Small intestine (tissue), 7 donors: ENCODE results near the gene TRAPPC5. TPM values are rescaled to one million over a fixed set of nuclear protein-coding genes. Genes with fewer than 3 reads are reported as not detected.

Experiments used
- DNase-seq, 2 donors: peaks; one replicate each; pipeline versions ENCODE4 v3.0.0 to v3.0.0-alpha.2; 2013
- FAIRE-seq: peaks from 2 replicates; lab custom pipeline; 2012; peaks lifted over from hg19 to GRCh38; lab: Jason Lieb, UNC
- H3K27ac ChIP-seq, 3 donors: one replicate each; pipeline ENCODE4 v1.5.1; 2013; ENCODE audit warnings: low read length in 2 of 3, mild to moderate bottlenecking in 2 of 3, control low read depth in 1 of 3, inconsistent platforms in 1 of 3, low read depth in 1 of 3, moderate library complexity in 1 of 3
- H3K27me3 ChIP-seq, 3 donors: one replicate each; pipeline ENCODE4 v1.6.1; 2013; ENCODE audit warnings: low read length in 3 of 3, inconsistent platforms in 1 of 3; ENCODE audit not compliant: control insufficient read depth in 3 of 3, insufficient read depth in 3 of 3
- H3K36me3 ChIP-seq, 3 donors: one replicate each; pipeline ENCODE4 v1.6.1; 2013; ENCODE audit warnings: low read length in 3 of 3, inconsistent platforms in 1 of 3, low read depth in 1 of 3, mild to moderate bottlenecking in 1 of 3, moderate library complexity in 1 of 3; ENCODE audit not compliant: control insufficient read depth in 3 of 3, insufficient read depth in 2 of 3
- H3K4me1 ChIP-seq, 3 donors: one replicate each; pipeline ENCODE4 v1.6.1; 2013; ENCODE audit warnings: low read length in 2 of 3, inconsistent platforms in 1 of 3, low read depth in 1 of 3, mild to moderate bottlenecking in 1 of 3, moderate library complexity in 1 of 3; ENCODE audit not compliant: control insufficient read depth in 3 of 3, insufficient read depth in 2 of 3
- H3K4me3 ChIP-seq, 3 donors: one replicate each; pipeline ENCODE4 v1.5.1; 2013; ENCODE audit warnings: low read length in 3 of 3, control low read depth in 1 of 3, inconsistent platforms in 1 of 3, low read depth in 1 of 3, mild to moderate bottlenecking in 1 of 3, moderate library complexity in 1 of 3
- H3K9me3 ChIP-seq, 2 donors: one replicate each; pipeline ENCODE4 v1.6.1; 2013; ENCODE audit warnings: low read depth in 1 of 2, low read length in 1 of 2; ENCODE audit not compliant: control insufficient read depth in 2 of 2, insufficient read depth in 1 of 2
- WGBS, 3 donors: extraction: QIAGEN DNeasy Blood & Tissue Kit; methylation state at CpG; one replicate each; pipeline ENCODE4 v1.1.7; 2013; 5-methylcytosine and 5-hydroxymethylcytosine counted together
- polyA plus RNA-seq, 4 donors: library from polyadenylated mRNA; stranded (reverse) in 3 of 4; unstranded in 1 of 4; fragments of 200-250 nt in 3 of 4; fragments of 120-200 nt in 1 of 4; gene quantifications; one replicate each; pipeline versions ENCODE4 v1.2.1 to v1.2.3, GENCODE V29; 2013
- donor health status: healthy with polysubstance abuse.
- donor health status: control.
- donor health status: control.
- donor health status: Bipolar disorder and iron deficiency.
- donor health status: healthy.

Gene TRAPPC5
- polyA plus RNA-seq, 4 donors, result 47.9 to 166 (median 95.4) TPM

DNA sequence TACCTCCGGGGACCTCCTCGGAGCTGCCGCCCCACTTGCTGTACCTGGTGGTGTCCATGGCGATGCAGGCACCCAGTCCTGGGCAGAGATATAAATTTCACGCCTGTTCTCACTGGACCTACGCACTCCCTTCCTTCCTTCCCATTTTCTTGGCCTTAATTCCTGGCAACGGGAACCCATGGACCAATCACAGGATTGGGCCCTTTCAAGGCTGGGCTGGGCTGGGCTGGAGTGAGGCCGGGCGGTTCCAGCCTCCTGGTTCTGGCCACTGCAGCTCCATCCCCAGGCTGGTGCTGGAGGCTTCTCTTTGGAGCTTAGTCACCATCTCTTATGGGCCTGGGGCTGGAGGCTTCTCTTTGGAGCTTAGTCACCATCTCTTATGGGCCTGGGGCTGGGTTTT, 51.4 kb downstream of the TRAPPC5 start, which contains the start of gene CLEC4G:
Gene CLEC4G, minus strand, starts transcription at position 66 of the 400 bp plus-strand sequence. Its CDS starts 8 bp downstream, at position 58.
- no peak within 1 kb of the TSS for H3K4me3 ChIP-seq
- 39 to 56% (median 45%) methylated on average over 9 of the region's 9 CpGs for WGBS, 3 donors
- no peak within 1 kb of the TSS for H3K27ac ChIP-seq
- peaks cover 0 to 3% (median 0%) of the 10 kb centered on the region in 3 donors for H3K4me1 ChIP-seq
- no peaks in the 10 kb centered on the region for H3K9me3 ChIP-seq
- DNase-seq (no peak), FAIRE-seq (no peak)
- no peaks in the 10 kb centered on the region for H3K36me3 ChIP-seq
- H3K27me3 ChIP-seq, result peaks cover 2 to 39% (median 30%) of the 10 kb centered on the region in 3 donors

- no peak for FAIRE-seq
- Histone ChIP-seq H3K4me3 (no peak overlapping the region), H3K4me1 (peaks cover 0 to 3% (median 0%) of the 10 kb centered on the region in 3 donors), H3K9me3 (no peaks in the 10 kb centered on the region), H3K27me3 (peaks cover 2 to 38% (median 26%) of the 10 kb centered on the region in 3 donors), H3K36me3 (no peaks in the 10 kb centered on the region), H3K27ac (no peak overlapping the region)
- no peak for DNase-seq
- 74 to 83% (median 82%) methylated on average over 6 of the region's 6 CpGs for WGBS, 3 donors
These were observed 52.7 kb downstream of the TRAPPC5 start for GRCh38 chr19:7733376-7733775.

GRCh38 chr19:7734220-7735203, 53.9 kb downstream of the TRAPPC5 start:
- DNase-seq, result no peak

GRCh38 chr19:7736148-7736547, 55.5 kb downstream of the TRAPPC5 start:
- H3K9me3 ChIP-seq, result no peaks in the 10 kb centered on the region
- no peak for DNase-seq
- 13 to 69% (median 50%) methylated on average over 1 of the region's 1 CpG for WGBS, 3 donors
- no peak overlapping the region for H3K4me3 ChIP-seq
- no peak for FAIRE-seq
- H3K36me3 ChIP-seq, result no peaks in the 10 kb centered on the region
- H3K27me3 ChIP-seq, result peaks cover 0 to 14% (median 10%) of the 10 kb centered on the region in 3 donors
- H3K27ac ChIP-seq, result no peak overlapping the region
- H3K4me1 ChIP-seq, result no peaks in the 10 kb centered on the region

More at GRCh38 chr19:7734220-7735203, 53.9 kb downstream of the TRAPPC5 start:
- no peak overlapping the region for H3K4me3 ChIP-seq
- H3K4me1 ChIP-seq, result peaks cover 0 to 3% (median 0%) of the 10 kb centered on the region in 3 donors
- no peaks in the 10 kb centered on the region for H3K36me3 ChIP-seq
- FAIRE-seq, result no peak
- H3K27ac ChIP-seq, result no peak overlapping the region
- no peaks in the 10 kb centered on the region for H3K9me3 ChIP-seq
- WGBS, 3 donors, result 41 to 57% (median 49%) methylated on average over 12 of the region's 12 CpGs
- peaks cover 2 to 27% (median 21%) of the 10 kb centered on the region in 3 donors for H3K27me3 ChIP-seq

GRCh38 chr19:7737215-7737614, 56.6 kb downstream of the TRAPPC5 start:
- no peak for FAIRE-seq

More at GRCh38 chr19:7737215-7737614, 56.6 kb downstream of the TRAPPC5 start:
- Histone ChIP-seq H3K4me3 (no peak overlapping the region), H3K27ac (no peak overlapping the region), H3K4me1 (no peaks in the 10 kb centered on the region), H3K9me3 (no peaks in the 10 kb centered on the region), H3K36me3 (no peaks in the 10 kb centered on the region), H3K27me3 (peaks cover 0 to 4% (median 3%) of the 10 kb centered on the region in 3 donors)
- no peak for DNase-seq
- WGBS, 3 donors, result 69 to 86% (median 77%) methylated on average over 11 of the region's 11 CpGs

Other genes with a start within 250 kb of the TRAPPC5 start
- 10 to 100 TPM in 2 of 4 donors, 1 to 10 TPM in 2; 9.2 to 19.9 (median 14.4) TPM for gene PEX11G, start 191.8 kb upstream of the TRAPPC5 start, polyA plus RNA-seq
- 10 to 100 TPM; 37.3 to 77.5 (median 71.9) TPM for gene ZNF358, start 164.7 kb upstream of the TRAPPC5 start, polyA plus RNA-seq
- 10 to 100 TPM; 17.6 to 21.1 (median 18.8) TPM for gene MCOLN1, start 158.2 kb upstream of the TRAPPC5 start, polyA plus RNA-seq
- 100 to 1,000 TPM in 1 of 4 donors, 10 to 100 TPM in 3; 42.4 to 120 (median 78.4) TPM for gene PNPLA6, start 145.1 kb upstream of the TRAPPC5 start, polyA plus RNA-seq
- gene CAMSAP3, start 85.0 kb upstream of the TRAPPC5 start, polyA plus RNA-seq, result 10 to 100 TPM; 32.4 to 87.4 (median 73.5) TPM
- 10 to 100 TPM; 24.3 to 31.8 (median 29.3) TPM for gene XAB2, start 51.3 kb upstream of the TRAPPC5 start, polyA plus RNA-seq
- gene PET100, start 51.0 kb upstream of the TRAPPC5 start, polyA plus RNA-seq, result 100 to 1,000 TPM in 2 of 4 donors, 10 to 100 TPM in 2; 43.7 to 149 (median 104) TPM
- 1 to 10 TPM in 3 of 4 donors, under 1 TPM in 1; 0.63 to 7.3 (median 2.3) TPM for gene PCP2, start 47.1 kb upstream of the TRAPPC5 start, polyA plus RNA-seq
- 100 to 1,000 TPM in 3 of 4 donors, 10 to 100 TPM in 1; 95.2 to 271 (median 181) TPM for gene STXBP2, start 43.7 kb upstream of the TRAPPC5 start, polyA plus RNA-seq
- 10 to 100 TPM in 1 of 4 donors, 1 to 10 TPM in 1, under 1 TPM in 1, not detected in 1; 0.78 to 10.2 (median 8.1) TPM for gene RETN, start 11.8 kb upstream of the TRAPPC5 start, polyA plus RNA-seq
- gene MCEMP1, start 3.7 kb upstream of the TRAPPC5 start, polyA plus RNA-seq, result 1 to 10 TPM in 1 of 4 donors, under 1 TPM in 3; 0.03 to 1.4 (median 0.48) TPM
- gene FCER2, start 21.3 kb downstream of the TRAPPC5 start, polyA plus RNA-seq, result under 1 TPM in 2 of 4 donors, not detected in 2; 0.27 to 0.90 TPM
- gene CLEC4G, start 51.3 kb downstream of the TRAPPC5 start, polyA plus RNA-seq, result 1 to 10 TPM in 1 of 4 donors, under 1 TPM in 2, not detected in 1; 0.18 to 1.9 (median 0.73) TPM
- gene CD209, start 66.7 kb downstream of the TRAPPC5 start, polyA plus RNA-seq, result 10 to 100 TPM in 1 of 4 donors, 1 to 10 TPM in 2, under 1 TPM in 1; 0.67 to 13.6 (median 3.3) TPM
- gene CLEC4M, start 82.4 kb downstream of the TRAPPC5 start, polyA plus RNA-seq, result under 1 TPM in 2 of 4 donors, not detected in 2; 0.12 to 0.61 TPM
- 1 to 10 TPM; 2.9 to 8.4 (median 5.6) TPM for gene EVI5L, start 149.4 kb downstream of the TRAPPC5 start, polyA plus RNA-seq
- under 1 TPM in 2 of 4 donors, not detected in 2; 0.22 to 0.47 TPM for gene PRR36, start 193.6 kb downstream of the TRAPPC5 start, polyA plus RNA-seq
- gene LRRC8E, start 207.7 kb downstream of the TRAPPC5 start, polyA plus RNA-seq, result under 1 TPM; 0.27 to 0.71 (median 0.60) TPM
- 10 to 100 TPM; 17.3 to 27.5 (median 21.6) TPM for gene MAP2K7, start 223.0 kb downstream of the TRAPPC5 start, polyA plus RNA-seq
- 1 to 10 TPM in 1 of 4 donors, under 1 TPM in 1, not detected in 2; 0.21 to 1.4 TPM for gene TGFBR3L, start 234.0 kb downstream of the TRAPPC5 start, polyA plus RNA-seq
- 10 to 100 TPM; 12.4 to 17.3 (median 16.4) TPM for gene SNAPC2, start 239.5 kb downstream of the TRAPPC5 start, polyA plus RNA-seq
- gene CTXN1, start 245.3 kb downstream of the TRAPPC5 start, polyA plus RNA-seq, result 1 to 10 TPM in 1 of 4 donors, under 1 TPM in 1, not detected in 2; 0.77 to 1.1 TPM